ENCODE data around the gene RGS8.
"Not testable (repeated sequence)": the region's sequence is repeated elsewhere in the genome, so short reads cannot be mapped to it uniquely, and the experiment has no call there.

The RGS8 gene

DNA sequence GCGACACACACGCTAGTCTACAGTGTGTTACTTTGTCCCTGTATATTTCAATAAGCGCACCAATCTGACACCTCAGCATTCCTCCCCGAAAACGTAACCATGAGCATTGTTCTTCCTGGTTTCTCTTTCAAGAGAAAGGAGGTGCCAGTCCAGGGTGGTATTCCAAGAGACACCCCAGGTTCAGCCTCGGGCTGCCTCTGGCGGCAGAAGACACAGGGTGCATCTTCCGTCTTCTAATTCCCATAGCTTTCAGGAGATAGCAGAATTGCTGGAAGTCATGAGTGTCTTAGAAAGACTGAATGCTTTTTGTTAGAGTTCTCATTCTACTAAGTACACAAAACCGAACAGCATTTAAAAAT, 15.9 kb upstream of the RGS8 start:
- DNase-seq, result no peak

DNA sequence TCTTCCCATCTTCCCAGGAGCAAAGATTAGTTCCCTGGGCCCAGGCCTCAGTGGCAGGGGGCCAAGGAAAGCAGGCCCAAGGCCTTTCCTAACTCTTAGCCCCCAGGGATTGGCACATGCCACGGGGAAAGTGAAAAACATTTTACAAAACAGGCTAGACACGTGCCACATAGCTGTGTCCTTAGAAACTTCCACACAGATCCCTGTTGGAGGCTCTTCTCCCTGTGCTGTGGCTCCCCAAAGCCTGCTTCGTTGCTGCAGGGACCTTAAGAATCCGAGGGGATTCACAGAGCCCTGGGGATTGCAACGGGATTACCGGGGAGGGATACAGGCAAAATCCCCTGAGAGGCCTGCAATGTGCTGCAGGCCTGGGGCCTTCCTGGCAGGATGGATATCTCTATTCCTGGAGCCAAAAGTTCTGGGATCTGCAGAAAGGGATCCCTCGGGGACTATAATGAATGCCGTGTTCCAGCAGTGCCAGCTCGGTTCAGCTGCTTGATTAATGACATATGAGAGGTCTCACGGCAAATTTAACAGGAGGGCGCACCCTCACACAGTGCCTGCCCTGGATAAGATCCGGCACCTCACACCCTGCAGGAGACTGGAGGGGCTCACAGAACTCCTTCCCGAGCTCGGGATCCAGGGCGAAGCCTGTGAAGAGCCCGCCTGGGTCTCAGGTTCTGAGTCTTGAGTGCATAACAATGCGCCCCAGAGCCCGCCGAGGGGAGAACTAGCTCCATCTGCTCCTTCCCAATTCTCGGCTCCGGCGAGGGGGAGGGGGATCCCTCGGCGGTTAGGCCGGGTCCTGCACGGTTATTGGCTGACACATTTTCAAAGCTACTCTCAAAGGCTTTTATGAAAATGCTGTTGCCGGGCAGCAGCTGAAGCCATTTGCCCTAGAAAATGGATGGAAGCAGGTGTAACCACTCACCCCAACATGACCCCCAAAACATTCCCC, 15.3 kb upstream of the RGS8 start:
- DNase-seq, result peak; percentile 96

DNA sequence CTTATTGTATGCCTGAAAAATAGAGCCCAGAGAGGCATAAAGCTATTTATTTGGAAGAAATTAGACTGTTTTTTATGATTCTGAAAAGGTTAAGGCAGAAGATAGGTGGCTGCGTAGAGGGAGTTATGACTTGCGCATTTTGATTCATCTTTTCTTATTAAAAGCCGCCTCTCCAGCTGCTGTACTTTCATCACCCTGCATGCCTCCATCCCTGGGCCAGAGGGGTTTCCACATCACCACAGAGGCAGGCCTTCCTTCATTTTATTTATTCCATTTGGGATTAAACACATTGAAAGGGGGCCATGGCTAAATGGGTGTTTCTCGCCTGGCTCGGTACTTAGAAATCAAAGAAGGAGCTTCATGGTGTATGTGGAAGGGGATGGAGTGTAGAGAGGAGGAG, 14.6 kb upstream of the RGS8 start:
- peak; percentile 29 for DNase-seq

DNA sequence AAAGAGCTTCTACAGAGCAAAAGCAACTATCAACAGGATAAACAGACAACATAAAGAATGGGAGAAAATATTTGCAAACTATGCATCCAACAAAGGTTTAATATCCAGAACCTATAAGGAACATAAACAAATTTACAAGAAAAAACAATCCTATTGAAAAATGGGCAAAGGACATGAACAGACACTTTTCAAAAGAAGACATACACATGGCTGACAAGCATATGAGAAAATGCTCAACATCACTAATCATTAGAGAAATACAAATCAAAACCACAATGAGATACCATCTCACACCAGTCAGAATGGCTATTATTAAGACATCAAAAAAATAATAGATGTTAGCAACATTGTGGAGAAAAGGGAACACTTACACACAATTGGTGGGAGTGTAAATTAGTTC, 8.8 kb upstream of the RGS8 start:
- not testable (repeated sequence) for DNase-seq

DNA sequence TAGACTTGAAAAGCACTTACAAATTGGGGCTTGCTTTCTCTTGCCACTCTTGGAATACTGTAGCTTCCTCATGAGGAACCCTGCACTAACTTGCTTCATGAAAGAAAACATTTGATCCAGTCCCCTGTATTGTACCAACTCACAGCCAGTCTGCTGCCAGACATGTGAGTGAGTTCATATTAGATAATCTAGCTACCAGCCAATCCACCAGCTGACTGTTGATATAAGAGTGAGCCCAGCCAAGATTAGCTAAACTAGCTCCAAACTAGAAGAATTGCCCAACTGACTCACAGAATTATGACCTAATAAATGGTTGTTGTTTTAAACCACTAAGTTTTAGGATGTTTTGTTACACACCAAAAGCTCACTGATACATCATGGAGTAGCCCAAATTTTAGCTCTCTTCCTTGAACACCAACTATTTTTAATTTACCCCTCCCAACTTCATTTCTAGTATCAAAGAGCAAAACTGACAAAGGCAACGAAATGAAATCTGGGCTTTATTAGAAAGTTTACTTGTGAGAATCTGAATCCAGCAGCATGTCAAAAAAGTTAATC, 6.6 kb upstream of the RGS8 start:
- DNase-seq, result no peak

DNA sequence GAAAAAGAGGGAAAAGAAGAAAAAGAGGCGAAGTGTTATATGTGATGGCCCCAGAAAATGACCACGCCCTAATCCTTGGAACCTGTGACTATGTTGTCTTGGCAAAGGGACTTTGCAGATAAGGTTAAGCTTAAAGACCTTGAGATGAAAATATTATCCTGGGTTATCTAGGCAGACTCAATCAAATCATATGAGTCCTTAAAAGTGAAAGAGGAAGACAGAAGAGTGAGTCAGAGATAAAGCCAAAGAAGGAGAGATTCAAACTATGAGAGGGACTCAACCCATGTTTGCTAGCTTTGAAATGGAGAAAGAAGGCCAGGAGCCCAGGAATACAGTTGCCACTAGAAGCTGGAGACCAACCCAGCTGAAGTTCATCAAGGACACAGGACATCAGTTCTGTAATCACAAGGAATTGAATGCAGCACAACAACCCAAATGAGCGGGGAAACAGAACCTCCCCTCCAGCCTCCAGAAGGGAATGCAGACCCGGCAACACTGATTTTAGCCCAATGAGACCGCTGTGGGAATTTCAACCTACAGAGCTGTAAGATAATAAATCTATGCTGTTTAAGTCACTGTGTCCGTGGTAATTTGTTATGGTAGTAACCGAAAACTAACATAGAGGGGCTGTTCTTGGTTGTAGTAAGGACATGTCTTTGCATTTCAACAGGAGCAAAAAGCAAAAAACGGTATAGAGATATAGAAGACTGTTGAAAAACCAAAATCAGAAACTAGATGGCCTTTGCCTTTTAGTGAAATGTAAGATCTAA, 4.2 kb upstream of the RGS8 start:
- DNase-seq, result no peak

DNA sequence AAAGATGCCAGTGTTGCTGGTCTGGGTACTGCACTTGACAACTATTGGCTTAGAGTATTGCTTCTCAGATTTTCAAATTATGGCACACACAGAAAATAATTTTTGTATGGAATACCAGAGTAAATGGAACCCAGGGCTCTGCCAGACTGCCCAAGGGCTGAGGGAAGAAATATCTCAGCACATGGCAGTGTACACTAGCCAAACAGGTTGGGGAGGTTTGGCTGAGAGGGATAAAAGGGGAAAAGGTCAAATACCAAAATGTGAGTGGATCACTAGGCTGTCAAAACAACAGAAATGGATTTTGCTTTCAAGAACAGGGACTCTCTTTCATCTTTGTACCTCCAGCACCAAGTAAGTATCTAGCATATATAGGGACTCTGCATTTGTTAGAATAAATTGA, 3.0 kb upstream of the RGS8 start:
- DNase-seq, result no peak

DNA sequence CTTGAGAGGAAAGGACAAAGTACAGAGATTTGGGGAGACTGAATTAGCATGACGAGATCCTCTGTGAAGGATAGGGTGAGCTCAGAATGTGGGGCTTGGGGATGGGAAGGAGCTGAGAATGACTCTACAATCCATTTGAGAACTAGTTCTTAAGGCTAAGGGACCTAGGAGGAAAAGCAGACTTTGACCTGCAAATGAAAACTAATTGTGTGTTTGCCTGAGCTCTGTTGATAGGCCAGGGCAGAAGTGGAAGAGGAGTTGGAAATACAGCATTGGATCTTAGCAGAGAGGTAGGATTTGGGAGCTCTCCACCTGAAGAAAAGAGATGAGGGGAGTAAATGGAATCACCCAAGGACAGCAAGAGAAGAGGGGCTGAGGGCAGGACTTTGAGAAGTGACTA, 2.1 kb upstream of the RGS8 start:
- DNase-seq, result no peak

DNA sequence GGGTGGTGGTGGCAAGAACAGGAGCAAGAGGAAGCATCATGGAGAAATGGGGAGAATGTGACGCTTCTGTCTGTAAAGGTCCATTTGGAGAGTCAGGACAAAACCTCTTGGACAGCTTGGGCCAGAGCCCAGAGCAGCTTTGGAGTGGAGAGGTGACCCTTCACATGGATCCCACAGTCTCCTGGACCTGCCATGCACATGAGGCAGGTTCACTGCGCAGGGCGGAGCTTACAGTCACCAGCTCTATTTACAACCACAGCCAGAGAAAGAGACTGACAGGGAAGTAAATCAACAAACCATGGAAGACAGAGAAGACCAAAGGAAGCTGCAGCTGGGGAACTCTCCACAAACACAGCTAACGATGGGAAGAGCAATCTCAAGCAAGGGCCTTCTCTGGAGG, 828 bp upstream of the RGS8 start:
- no peak for DNase-seq

DNA sequence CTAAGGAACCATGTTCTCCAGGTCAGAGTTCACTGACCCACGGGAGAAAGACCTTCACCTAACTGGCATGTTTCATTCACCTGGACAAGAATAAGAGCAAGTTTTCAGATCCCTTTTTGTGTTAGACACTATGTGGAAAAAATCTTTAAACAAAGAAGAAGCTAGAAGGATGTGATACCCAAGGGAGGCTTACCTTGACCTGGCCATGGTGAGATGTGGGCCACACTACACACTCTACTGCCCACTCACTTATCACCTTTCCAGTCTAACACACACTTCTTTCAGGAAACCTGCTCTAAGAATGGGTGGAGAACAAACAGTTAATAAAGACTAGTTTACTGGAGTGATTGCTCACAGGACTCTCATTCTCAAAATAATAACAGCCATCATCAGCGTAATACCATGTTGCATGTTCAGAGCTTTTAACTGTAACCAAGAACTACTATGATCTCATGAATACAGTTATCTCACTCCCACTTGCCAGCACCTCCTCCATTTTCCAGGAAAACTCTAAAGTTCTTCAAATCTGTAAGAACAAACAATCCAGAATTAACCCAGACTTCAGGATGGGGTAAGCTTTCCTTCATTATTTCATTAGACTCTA, 1.4 kb downstream of the RGS8 start:
- DNase-seq, result no peak

DNA sequence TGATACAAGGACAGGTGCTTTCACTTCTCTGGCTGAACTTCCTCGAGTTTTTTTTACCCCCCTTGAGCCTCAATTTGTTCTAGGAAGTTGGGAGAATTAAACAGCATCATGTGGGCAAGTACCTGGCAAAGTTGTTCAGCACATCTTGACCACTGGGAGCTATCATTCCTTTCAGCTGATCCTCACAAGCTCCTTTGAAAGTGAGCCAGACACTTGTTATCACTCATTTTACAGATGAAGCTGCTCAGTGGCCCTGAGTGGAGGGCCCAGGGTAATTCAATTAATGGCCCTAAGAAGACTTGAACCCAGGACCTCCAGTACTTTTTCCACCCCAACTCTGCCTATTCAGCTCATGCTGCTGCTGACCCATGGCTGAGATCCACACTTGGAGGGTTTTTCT, 2.0 kb downstream of the RGS8 start:
- no peak for DNase-seq

DNA sequence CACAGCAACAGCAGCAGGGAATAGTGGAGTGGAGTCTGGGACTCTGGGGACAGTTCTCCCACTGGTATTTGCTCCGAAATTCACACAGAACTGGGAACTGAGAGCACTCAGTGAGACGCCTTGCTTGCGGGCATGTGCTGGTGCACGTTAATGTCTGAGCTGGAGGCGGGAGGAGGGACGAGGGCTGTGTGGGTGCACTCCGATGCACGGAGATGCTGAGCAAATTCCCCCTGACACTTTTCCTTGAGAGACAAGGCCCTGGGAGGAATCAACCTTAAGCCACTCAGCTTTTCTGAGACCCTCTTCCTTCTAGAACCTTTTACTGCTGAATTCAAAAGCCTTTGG, 2.8 kb downstream of the RGS8 start:
- DNase-seq, result no peak

DNA sequence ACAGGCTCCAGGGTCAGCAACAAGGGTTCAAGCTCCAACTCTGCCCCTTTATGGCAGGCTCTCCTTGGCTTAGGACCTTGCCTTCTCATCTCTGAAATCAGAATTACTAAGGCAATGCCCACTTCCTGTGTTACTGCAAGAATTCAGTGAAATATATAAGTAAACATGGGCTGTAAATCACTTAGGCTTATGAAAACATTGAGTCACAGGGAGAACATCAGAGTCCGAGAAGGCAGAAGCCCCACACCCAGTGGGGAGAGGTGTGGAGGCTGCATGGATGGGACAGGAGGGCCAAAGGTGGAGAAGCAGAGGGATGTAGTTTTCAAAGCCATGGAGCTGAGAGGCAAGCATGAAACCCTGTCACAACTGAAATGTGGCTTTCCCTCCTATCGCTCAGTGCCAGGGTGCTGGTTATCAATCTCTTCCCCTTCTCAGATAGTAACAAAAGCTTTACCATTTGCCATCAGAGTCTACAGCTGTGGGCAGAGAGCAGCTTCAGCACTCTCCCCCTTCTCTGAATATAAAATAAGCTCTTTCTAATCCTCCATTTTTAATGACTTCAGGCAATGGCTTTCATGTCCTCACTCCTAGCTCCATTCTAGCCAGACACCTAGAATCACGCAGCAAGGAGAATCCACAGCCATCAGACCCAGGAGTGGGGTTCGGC, 3.4 kb downstream of the RGS8 start:
- DNase-seq, result no peak

DNA sequence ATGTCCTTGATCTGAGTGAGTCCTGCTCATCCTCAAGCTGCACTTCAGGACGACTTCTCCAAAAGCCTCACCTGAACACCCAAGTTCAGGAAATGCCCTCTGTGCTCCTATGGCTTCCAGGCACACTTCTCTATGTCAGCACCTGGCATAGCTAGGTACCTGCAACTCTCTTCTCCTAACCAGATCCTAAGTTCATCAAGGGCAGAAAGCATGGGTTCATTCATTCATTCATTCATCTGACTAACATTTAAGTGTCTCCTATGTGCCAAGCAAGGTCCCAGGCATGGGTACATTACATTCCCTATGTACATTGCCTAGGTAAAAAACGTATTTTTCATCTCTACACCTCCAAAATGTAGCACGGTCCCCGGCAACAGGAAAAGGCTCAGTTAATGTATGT, 4.0 kb downstream of the RGS8 start:
- no peak for DNase-seq

DNA sequence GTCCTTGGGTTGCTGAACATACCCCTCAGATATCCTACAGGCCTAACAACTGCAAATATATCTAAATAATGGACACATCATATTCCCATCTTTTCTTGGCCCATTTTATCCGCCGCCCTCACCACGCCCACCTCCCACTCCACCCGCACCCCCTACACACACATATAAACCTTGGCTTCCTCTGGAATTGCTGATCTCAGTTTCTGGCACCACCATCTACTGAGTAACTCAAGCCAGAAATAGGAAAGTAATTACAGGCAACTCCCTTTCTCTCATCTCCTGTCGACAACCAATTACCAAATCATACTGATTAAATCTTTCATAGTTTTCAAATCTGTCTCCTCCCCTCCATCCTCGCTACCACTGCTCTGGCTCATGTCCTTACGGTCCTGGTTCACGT, 4.7 kb downstream of the RGS8 start:
- DNase-seq, result no peak

DNA sequence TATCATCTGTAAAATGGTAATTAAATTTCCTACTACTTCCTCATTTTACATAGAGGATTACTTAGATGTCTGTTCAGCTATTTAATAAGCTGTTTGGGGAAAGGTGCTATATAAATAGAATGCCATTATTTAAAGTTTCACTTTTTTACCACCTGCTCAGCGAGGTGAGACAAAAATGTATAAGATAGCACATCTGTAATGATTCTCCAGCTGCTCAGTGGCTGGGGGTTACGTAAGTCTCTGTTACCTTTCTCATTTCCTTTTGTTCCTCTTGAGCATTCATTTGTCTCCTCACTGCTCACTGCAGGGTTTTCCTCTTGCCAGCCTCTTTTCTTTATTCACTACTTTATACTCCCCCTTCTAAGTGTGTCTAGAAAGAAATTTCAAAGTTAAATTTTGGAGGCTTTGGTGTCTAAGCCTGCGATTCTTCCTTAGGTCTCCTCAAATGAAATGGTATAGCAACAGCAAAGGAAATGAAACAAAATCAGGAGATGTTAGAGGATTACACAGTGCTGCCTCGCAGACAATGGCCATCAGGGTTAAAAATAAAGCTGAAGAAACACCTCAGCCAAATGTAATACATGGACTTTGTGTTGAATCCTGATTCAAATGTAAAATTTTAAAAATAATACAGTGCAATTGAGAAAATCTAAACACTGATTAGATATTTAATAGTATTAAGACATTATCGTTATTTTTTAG, 6.8 kb downstream of the RGS8 start:
- DNase-seq, result no peak

DNA sequence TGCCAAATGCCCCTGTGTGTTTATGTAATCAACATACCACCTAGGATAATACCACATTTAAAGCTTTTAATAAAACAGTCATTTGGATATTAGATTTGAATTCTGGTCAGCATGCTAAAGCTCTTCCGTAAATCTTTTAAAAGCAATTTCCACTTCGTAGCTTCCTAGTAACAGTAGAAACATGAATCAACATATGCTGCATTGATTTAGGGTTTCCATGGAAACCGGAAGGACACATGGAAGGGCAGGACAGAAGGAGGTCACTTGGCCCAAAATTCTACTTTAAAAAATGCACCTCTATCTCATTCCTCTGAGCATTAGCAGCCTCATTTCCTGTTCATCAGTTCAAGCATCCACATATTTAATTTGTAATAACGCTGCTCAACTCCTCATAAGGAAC, 8.1 kb downstream of the RGS8 start:
- no peak for DNase-seq

DNA sequence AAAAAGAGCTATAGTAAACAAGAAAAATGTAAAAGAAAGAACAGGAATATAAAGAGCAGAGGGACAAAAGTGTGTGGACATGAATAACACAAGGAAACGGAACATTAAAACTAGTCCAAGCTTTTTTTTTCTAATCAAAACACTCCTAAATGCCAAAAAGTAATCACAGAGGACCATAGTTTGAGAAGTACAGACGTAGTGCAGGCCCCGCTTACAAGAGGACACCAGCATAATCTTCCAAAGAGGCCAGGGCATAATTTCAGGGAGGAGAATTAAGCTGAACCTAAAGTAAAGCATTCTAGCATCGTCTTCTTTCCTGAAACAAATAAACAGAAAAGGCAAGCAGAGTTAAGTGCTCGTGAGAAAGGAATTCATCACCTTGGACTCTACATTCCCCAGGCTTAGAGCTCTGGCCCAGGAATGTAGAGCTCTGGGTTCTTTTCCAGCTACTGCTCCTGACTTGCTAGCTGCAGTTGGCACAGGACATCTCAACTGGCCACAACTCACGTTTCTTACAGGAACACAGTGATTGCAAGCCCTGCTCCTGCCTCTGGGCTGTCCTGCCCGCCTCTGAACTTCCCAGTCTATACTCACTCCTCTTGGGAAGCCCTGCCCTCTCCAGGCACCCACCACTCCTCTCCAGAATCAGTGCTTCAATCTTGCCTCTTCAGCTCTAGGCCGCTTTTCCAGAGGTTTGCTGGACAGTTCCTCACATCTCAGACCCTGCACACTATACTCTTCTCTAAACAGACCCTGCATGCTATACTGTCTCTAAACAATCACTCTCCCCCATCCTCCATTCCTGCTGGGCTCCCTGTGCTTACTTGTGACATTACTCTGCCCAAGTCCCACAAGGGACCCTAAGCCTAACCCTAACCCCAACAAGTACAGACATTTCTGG, 9.8 kb downstream of the RGS8 start:
- DNase-seq, result no peak

DNA sequence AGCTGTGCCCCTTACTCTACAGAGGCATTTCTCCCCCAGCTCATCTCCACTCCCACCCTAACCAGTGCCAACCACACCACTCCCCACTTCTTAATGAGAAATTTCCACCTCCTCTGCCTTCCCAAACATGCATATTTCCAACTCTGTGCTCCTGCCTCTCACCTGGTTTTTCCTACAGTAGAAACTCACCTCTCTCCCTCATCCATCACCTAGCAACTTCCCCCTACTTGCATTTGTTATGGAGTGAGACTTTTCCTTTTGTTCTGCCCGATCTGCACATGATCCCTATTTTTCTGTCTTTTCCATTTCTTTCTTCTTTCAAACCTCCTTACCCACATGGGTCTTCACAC, 11.9 kb downstream of the RGS8 start:
- no peak for DNase-seq

DNA sequence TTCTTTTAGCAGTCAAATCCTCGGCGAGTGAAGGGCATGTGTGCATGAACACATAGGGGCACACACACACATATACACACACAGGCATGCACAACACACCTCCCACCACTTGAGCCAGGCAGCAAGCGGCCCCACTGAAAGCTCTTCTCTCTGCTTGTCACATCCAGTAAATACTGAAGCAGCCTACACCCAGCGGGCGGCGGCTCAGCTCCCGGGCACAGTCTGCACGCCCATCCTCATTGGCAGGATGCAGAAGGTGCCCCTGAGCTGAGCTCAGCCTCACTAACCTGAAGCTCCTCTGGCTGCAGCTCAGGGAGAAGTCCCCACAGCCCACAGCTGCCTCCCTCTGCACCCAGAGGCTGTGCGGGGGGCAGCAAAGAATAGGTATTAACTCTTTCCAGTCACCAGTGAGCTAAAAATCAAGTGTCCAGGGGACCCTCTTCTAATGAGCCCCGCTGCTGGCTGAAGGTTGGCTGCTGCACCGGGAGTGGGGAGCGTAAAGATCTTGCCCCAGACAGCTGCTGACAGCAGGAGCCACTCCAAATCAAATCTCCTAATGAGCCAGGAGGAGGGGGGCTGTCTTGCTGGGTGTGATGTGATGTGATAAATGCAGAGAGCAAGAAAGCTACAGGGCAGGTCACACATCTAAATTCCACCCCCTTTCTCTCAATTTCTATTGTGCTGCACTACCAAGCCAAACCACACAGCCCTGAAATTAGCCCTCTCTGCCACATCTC, 12.5 kb downstream of the RGS8 start:
- DNase-seq, result peak; percentile 66
